ENCODE results near the gene COCH. TPM values are rescaled to one million over a fixed set of nuclear protein-coding genes. Genes with fewer than 3 reads are reported as not detected.

Gene COCH
- total RNA-seq, 2 donors from 2014 or later: 4.0 to 9.6 TPM

DNA sequence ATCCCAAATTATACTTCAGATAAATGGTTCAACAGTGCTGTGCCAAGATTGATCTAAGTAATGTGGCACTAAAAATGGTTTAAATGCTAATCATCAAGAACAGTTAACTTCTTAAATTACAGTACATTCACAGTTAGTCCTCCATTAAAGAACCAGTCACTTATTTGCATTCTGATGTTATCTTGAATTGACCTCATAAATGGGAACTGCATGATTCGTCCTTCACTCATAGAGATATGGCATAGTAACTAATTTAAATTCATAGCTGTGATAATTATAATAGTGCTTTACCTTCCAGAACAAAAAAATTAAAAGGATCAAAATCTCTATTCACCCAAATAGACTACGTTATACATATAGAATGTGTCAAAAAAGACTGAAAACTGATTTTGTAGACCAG is 61.1 kb downstream of the COCH start:
- 66 to 69% methylated on average over 2 of the region's 2 CpGs for WGBS, 2 donors
- no peak for TF ChIP-seq POLR2A (IDR thresholded peaks at IDR 0.05)
- TF ChIP-seq, protein P1, sequence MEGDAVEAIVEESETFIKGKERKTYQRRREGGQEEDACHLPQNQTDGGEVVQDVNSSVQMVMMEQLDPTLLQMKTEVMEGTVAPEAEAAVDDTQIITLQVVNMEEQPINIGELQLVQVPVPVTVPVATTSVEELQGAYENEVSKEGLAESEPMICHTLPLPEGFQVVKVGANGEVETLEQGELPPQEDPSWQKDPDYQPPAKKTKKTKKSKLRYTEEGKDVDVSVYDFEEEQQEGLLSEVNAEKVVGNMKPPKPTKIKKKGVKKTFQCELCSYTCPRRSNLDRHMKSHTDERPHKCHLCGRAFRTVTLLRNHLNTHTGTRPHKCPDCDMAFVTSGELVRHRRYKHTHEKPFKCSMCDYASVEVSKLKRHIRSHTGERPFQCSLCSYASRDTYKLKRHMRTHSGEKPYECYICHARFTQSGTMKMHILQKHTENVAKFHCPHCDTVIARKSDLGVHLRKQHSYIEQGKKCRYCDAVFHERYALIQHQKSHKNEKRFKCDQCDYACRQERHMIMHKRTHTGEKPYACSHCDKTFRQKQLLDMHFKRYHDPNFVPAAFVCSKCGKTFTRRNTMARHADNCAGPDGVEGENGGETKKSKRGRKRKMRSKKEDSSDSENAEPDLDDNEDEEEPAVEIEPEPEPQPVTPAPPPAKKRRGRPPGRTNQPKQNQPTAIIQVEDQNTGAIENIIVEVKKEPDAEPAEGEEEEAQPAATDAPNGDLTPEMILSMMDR (IDR thresholded peaks at IDR 0.05): no peak
- Histone ChIP-seq H3K27ac (no peak overlapping the region), H3K9me3 (no peaks in the 10 kb centered on the region), H3K27me3 (no peaks in the 10 kb centered on the region), H3K4me1 (no peaks in the 10 kb centered on the region), H3K4me3 (no peak overlapping the region), H3K36me3 (replicated peaks in 1 of 2; ENCODE audit: insufficient read depth in 1 of 2, low read depth in 2 of 2) (peaks cover 7 to 9% of the 10 kb centered on the region in 2 donors)
- no peak for DNase-seq
- intact Hi-C loops (cut with DNase I): no loop called here
- ATAC-seq: no peak

DNA sequence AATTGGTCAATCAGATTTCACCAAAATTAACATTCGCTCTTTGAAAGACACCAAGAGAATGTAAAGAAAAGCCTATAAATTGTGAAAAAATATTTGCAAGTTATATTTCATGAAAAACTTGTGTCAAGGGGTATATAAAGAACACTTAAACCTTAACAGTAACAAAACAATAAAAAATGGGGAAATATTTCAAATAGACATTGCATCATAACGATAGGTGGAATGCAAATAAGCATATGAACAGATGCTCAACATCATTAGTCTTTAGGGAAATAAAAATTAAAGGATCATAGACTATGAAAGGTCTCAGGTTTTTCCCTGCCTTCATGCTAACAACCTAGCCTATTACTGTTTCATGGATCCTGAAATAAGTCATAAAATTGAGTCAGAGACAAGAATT is 64.3 kb downstream of the COCH start:
- intact Hi-C loops (cut with DNase I): no loop called here
- 83 to 93% methylated on average over 2 of the region's 2 CpGs for WGBS, 2 donors
- Histone ChIP-seq H3K4me1 (no peaks in the 10 kb centered on the region), H3K4me3 (no peak overlapping the region), H3K9me3 (no peaks in the 10 kb centered on the region), H3K36me3 (replicated peaks in 1 of 2; ENCODE audit: insufficient read depth in 1 of 2, low read depth in 2 of 2) (peaks cover 7 to 9% of the 10 kb centered on the region in 2 donors), H3K27ac (no peak overlapping the region), H3K27me3 (no peaks in the 10 kb centered on the region)
- TF ChIP-seq POLR2A (IDR thresholded peaks at IDR 0.05): no peak
- TF ChIP-seq, protein P1 (IDR thresholded peaks at IDR 0.05): no peak
- ATAC-seq (no peak), DNase-seq (no peak)

Other genes starting within 250 kb of the COCH start
- 10 to 100 TPM in 1 of 2 donors, 1 to 10 TPM in 1; 8.6 to 13.7 TPM for gene AP4S1, start 151.1 kb downstream of the COCH start, total RNA-seq
- gene STRN3, start 151.8 kb downstream of the COCH start, total RNA-seq: 10 to 100 TPM; 18.1 to 18.9 TPM

Data from body of pancreas (tissue), 4 donors.